DMS 273 (cell line): ENCODE measurements around the gene REPS2.

Experiments used
- DNase-seq: peaks from one replicate; lab custom pipeline; 2025; ENCODE audit not compliant: unreplicated experiment; lab: John Stamatoyannopoulos, UW

REPS2 gene

GRCh38 chrX:16997313-16997712 is 50.9 kb downstream of the REPS2 start:
- DNase-seq, result peak; percentile 28

DNA sequence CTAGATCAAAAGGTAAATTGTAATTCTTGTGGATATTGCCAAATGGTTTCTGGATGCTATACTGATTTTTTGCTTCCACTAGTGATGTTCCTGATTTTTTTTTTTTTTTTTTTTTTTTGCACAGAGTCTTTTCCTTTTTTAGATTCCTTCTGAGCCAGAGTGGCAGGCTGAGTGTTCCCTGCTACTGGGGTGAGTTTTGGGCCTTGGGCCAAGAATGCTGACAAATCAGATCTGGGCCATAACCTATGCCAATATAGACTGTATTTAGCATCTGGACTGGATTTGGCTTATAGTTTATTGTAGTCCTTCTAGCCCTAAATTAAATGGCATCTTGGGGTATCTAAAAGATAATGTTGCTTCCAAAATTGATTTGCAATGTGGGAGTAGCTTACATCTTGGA is 52.8 kb downstream of the REPS2 start:
- peak; percentile 38 for DNase-seq

DNA sequence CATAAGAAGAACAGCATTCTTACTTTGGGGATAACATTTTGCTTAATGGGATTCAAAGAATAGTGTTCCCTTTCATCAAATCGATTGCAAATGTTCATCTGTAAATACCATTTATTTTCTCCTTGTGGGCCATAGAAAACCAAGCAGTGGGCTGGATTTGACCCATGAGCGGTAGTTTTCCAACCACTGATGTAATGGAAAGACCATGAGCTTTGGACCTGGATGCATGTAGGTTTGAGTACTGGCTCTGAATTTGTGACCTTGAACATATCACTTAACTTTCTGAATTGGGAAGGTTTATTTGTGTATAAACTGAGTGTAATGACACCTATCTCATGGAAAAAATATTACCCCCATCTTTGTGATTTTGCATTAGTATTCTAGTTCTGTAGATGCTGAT is 54.3 kb downstream of the REPS2 start:
- no peak for DNase-seq

DNA sequence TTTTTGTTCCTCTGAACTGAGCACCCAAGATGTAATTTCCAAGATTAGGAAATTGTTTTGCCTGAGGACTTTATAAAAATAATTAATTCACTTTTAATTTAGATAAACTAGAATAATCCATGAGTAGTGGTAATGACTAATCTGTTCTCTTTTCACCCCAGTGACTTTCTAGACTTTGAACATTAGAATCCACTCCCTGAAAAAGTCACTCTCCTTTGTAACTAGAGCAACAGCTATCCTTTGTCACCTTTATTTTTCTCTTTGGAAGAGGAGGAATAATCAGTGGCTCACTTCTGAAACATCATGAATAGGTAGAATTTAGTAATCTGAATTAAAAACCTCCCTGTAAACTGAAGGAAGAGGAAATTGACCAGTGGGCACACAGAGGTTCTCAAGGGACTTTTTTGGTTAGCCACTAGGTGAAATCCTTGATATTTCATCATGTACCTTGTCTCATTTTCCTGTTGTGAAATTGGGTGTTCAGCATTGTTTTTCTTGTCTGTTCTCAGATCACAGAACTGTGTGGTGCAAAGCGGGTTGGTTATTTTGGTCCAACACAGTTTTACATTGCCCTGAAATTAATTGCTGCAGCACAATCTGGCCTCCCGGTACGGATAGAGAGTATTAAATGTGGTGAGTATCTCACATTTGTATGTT is 59.4 kb downstream of the REPS2 start:
- no peak for DNase-seq

GRCh38 chrX:17007134-17007768 is 60.8 kb downstream of the REPS2 start:
- DNase-seq, result peak; percentile 89

- peak; percentile 72 for DNase-seq
Measured at GRCh38 chrX:17009856-17010625, 63.6 kb downstream of the REPS2 start.

- no peak for DNase-seq
Measured at GRCh38 chrX:17012465-17012864, 66.0 kb downstream of the REPS2 start.

DNA sequence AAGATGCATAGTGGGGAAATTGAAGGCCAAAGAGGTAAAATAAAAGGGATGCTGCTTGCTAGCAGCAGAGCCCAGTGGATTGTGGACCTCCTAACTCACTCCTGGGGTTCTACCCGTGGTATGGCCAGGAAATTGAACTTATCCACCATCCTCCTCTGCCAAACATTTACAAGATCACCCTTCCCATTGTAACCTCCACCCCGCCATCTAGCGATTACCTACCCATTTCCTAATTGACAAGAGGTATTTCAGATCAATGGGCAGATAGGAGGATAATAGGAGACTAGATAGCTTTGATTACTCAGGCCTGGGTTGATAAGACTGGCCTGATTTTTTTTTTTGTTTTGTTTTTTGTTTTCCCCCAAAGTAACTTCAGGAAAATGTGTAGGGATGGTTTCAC is 67.8 kb downstream of the REPS2 start:
- DNase-seq, result no peak

GRCh38 chrX:17017134-17017533 is 70.7 kb downstream of the REPS2 start:
- DNase-seq, result no peak

DNA sequence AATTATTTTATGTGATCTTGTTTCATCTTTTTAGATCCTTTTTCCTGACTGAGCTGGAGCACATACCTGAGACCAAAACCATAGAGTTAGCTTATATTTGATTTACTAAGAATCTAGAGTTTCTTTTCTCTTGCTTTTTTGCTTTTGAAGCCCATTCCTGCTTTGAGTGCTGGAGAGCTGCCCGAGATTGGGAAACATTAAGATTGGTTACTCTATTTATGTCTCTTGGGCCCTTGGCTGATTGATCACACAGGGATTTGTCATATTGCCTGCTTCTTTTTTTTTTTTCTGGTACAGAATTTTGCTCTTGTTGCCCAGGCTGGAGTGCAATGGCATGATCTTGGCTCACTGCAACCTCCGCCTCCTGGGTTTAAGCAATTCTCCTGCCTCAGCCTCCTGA is 73.9 kb downstream of the REPS2 start:
- no peak for DNase-seq

GRCh38 chrX:17020851-17021821 is 74.7 kb downstream of the REPS2 start:
- DNase-seq, result peak; percentile 31

DNA sequence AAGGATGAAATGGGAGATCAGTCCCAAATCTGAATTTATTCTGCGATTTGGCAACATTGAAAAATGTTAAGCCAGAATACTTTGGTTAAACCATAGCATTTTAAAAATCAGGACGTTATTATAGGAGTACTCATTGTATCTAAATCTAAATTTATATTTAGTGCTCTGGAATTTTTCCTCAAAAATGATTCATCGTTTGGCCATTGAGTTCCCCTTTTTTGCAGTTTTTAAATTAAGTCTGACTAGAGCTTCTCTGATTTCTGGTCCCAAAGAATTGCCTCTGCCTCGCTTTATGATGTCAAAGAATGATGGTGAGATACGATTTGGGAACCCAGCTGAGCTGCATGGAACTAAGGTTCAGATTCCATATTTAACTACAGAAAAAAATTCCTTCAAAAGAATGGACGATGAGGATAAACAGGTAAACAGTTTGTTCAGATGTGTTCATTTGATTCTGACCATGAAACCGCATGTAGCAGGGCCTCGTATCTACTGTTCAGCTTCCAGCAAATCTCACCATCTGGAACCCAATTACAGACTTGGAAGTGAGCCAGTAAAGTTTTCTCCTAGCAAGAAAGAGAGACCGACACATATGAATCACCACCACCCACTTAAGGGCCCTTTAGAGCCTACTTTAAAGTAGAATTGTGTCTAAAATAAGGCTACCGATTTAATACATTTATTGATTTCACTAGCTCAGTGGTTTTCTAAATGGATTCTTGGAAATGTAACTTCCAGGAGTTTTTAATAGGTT is 75.6 kb downstream of the REPS2 start:
- peak; percentile 98 for DNase-seq

- DNase-seq, result no peak
Measured at GRCh38 chrX:17023661-17024060, 77.2 kb downstream of the REPS2 start.

DNA sequence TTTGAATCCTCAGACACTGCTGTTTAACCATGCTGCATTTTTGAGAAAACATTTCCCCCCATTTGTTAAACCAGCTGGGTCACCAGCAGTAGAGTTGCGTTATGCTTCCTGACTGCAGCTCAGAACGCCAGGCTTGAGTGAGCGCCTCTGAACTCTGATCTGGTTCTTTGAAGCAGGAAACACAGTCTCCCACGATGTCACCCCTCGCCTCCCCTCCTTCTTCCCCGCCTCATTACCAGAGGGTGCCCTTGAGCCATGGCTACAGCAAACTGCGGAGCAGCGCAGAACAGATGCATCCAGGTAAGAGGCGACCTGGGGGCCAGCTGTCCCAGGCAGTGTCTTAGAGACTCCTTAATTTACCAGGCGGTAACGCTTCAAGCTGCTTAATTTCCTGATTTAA is 78.4 kb downstream of the REPS2 start:
- peak; percentile 79 for DNase-seq

GRCh38 chrX:17025621-17026302 is 79.3 kb downstream of the REPS2 start:
- DNase-seq, result peak; percentile 44

GRCh38 chrX:17027931-17028330 is 81.5 kb downstream of the REPS2 start:
- peak; percentile 54 for DNase-seq

DNA sequence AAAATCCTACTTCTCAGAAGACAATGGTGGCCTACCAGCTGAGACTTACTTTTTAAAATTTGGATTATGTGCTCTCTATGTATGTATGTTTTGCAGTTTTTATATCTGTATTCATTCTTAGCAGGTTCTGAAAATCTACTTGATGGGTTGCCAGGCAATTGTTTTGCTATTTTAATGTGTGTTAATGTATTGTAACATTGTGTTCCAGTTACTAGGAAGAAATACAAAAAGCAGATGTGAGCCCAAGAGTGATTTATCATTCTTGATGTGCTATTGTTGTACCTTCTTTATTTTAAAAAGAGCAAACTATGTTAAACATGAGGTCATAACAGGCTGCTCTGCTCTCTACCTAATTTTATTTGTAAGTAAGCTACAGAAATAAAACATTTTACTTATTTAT is 81.9 kb downstream of the REPS2 start:
- no peak for DNase-seq

GRCh38 chrX:17030092-17030491 is 83.6 kb downstream of the REPS2 start:
- DNase-seq, result no peak

DNA sequence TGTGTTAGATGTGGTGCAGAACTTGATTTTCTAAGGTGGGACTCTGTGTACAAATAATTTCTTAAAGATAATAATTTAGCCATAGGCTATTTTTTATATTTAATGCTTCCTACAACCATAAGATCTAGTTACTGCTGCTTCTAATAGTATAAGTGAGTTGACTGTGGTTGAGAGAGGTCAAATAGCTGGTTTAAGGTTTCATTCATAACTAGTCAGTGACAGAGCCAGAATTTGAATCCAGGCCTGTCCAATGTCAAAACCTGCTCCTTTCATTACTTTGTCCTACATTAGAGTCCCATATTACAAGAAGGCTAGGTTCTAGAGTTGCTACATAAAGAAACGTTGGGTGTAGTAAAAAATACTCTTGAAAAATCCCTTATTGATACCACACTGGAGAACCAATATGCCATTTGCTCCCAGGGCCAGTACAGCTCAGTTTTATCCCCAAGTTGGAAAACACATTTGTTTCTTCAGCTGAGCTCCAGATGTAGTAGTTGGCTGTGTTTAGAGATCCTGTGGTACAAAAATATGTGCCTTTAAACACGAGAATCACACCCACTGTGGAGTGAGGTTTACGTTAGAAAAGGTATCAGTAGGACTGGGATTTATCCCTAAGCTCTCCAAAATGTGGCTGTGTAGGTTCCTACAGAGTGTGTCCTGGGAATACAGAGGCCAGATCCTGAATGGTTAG is 84.3 kb downstream of the REPS2 start:
- no peak for DNase-seq
